Measurements from ENCODE around the gene IFITM2.
"Not testable (repeated sequence)": the region's sequence is repeated elsewhere in the genome, so short reads cannot be mapped to it uniquely, and the experiment has no call there.

IFITM2 gene

GRCh38 chr11:308740-309665 is 1.4 kb downstream of the IFITM2 start:
- DNase-seq (ENCODE audit: low read depth in 3 of 3): not testable (repeated sequence)

DNA sequence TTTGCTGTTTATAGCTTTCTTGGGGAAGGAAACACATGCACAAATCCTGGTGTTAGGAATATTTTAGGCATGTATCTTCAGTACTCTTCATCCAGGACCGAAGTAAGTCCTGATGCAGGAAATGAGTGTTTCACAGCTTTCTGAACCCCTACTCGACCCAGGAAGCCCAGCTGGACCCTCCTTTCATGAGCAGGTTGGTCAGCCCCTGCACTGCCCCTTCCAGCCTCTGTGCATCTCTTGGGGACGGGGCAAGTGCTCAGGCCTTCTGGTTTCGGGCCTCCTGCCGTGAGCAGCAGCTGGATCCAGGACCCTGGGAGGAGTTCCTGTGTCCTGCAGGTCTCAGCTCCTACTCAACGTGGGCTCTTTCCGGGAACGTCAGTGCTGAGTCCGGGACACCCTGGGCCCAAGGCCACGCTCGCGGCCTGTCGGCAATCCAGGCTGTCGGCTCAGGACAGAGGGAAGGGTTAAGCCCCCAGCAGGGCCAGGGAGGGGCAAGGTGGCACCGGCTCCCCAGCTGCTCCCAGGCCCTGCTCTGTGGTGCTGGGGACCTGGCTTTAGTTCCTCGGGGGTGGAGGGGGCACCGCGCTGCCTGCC is 2.5 kb downstream of the IFITM2 start:
- not testable (repeated sequence) for DNase-seq (ENCODE audit: low read depth in 3 of 3)

DNA sequence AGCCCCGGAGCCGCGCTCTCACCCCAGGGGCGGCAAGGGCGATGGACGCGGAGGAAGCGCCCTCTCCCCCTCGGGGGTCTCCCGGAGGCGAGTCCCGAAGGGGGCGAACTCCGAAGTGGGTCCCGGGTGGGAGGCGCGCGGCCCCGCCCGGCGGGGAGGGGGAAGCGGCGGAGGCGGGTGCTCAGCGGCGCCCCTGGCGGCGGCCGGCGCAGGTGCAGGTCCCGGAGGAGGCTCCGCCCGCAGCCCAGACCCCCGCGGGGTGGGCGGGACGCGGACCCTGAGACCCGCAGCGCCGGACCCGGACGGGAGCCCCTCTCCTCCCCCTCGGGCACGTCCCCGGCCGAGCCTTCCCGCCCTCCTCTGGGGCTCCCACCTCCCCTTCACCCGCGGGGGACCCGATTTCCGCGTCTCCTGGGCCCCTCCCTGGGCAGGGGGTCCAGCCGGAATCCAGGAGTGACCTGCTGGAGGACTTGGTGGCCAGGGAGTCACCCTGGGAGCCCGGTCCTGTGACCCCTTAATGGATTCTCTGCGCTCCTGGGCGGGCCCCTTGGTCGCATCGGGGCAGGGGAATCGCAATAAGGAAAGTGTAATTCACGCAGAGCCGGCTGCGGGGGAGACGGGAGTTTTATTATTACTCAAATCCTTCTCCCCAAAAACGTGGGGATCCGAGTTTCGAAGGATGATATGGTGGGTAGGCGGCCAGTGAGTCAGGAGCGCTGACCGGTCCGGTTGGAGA is 3.6 kb downstream of the IFITM2 start:
- DNase-seq (ENCODE audit: low read depth in 3 of 3): not testable (repeated sequence)

GRCh38 chr11:312092-312816 is 4.6 kb downstream of the IFITM2 start:
- DNase-seq (ENCODE audit: low read depth in 3 of 3): no peak

- no peak for DNase-seq (ENCODE audit: low read depth in 3 of 3)
Observed at GRCh38 chr11:313304-313786, 5.7 kb downstream of the IFITM2 start.

DNA sequence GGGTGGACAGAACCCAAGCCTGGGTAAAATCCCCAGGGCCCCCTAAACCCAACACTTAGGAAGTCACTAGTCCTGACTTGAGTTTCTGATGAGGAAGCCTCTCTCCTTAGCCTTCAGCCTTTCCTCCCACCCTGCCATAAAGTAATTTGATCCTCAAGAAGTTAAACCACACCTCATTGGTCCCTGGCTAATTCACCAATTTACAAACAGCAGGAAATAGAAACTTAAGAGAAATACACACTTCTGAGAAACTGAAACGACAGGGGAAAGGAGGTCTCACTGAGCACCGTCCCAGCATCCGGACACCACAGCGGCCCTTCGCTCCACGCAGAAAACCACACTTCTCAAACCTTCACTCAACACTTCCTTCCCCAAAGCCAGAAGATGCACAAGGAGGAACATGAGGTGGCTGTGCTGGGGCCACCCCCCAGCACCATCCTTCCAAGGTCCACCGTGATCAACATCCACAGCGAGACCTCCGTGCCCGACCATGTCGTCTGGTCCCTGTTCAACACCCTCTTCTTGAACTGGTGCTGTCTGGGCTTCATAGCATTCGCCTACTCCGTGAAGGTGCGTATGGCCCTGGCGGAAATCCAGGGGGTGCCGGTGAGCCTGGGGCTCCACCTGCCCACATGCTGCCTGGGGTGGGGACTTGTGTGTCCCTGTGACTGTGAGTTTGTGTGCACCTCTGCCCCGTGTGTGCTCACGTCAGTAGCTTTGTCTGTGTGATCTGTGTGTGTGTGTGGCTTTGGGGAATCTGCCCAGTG is 6.4 kb downstream of the IFITM2 start, which contains the start of gene IFITM1:
Gene IFITM1 (plus strand): TSS at position 254 of the 767 bp plus-strand sequence. CDS start 131 bp downstream, at position 385.
- DNase-seq (ENCODE audit: low read depth in 3 of 3): no peak

DNA sequence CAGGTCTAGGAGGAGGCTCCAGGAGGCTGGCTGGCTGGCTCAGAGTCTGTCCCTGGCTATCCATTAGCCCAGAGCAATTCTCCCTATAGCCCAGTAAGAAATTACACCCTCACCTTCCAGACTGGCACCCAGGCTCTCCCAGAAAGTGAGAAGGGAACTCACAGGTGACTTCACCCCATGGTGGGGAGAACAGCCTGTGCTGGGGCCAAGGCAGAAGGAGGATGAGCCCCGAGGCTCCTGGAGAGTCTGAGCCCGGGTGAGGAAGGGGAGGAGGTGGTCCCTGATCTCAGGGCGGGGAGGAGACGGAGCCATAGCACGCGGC is 6.9 kb downstream of the IFITM2 start:
- DNase-seq (ENCODE audit: low read depth in 3 of 3): not testable (repeated sequence)

GRCh38 chr11:315051-315481 is 7.5 kb downstream of the IFITM2 start:
- DNase-seq (ENCODE audit: low read depth in 3 of 3): no peak

DNA sequence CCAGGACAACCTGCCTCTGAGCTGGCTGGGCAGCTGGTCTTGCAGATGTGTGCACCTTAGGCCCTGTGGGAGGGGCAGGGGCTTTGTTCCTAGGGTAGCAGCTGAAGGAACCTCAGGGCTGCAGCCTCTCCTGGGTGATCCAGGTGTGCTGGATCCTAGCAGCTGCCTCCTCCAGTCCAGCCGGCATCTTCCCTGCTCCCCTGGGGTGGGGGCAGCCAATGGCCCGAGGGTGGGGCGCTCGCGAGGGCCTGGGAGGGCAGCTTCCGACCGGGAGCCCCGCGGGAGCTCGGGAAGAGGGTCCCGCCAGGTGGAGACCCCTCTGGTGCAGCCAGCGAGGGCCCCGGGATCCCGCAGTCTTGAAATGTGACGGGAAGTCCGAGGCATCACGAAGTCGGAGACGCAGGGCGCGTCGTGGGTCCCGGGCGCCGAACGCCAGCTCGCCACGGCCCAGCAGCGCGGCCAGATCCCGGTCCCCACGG is 7.9 kb downstream of the IFITM2 start:
- no peak for DNase-seq (ENCODE audit: low read depth in 3 of 3)

- DNase-seq (ENCODE audit: low read depth in 3 of 3): no peak
Observed at GRCh38 chr11:316031-316701, 8.6 kb downstream of the IFITM2 start.

DNA sequence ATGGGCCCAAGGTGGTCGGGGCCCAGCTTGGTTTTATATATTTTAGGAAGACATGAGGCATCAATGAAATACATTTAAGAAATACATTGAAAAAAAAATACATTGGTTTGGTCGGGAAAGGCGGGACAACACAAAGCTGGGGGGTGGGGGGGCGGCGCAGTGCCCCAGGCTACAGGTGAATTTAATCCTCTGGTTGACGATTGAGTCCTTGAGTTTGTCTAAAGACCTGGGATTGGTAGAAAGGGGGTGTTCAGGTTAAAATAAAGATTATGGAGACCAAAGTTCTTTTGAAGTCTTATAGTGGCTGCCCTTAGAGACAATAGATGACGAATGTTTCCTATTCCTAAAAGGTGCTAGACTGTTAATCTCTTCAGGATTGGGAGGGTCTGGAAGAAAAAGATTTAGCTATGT is 9.3 kb downstream of the IFITM2 start:
- DNase-seq (ENCODE audit: low read depth in 3 of 3): no peak

- not testable (repeated sequence) for DNase-seq (ENCODE audit: low read depth in 3 of 3)
Observed at GRCh38 chr11:317668-318404, 10.2 kb downstream of the IFITM2 start.

DNA sequence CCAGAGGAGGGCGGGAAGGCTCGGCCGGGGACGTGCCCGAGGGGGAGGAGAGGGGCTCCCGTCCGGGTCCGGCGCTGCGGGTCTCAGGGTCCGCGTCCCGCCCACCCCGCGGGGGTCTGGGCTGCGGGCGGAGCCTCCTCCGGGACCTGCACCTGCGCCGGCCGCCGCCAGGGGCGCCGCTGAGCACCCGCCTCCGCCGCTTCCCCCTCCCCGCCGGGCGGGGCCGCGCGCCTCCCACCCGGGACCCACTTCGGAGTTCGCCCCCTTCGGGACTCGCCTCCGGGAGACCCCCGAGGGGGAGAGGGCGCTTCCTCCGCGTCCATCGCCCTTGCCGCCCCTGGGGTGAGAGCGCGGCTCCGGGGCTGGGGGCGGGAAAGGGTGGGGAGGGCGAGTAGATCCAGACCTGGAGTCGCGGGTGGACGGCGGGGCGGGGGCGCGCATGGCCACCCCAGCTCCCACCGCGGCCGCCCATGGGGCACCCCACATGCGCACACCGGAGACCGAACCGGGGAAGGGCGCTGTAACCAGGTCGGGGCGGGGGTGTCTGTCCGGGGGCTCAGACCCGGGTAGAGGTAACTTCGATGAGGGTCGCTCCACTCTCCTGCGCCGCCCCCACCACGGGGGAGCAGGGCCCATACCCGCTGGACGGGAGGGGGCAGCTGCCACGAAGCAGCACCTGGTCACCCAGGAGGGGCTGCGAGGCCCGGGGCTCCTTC is 10.9 kb downstream of the IFITM2 start:
- DNase-seq (ENCODE audit: low read depth in 3 of 3): not testable (repeated sequence)

DNA sequence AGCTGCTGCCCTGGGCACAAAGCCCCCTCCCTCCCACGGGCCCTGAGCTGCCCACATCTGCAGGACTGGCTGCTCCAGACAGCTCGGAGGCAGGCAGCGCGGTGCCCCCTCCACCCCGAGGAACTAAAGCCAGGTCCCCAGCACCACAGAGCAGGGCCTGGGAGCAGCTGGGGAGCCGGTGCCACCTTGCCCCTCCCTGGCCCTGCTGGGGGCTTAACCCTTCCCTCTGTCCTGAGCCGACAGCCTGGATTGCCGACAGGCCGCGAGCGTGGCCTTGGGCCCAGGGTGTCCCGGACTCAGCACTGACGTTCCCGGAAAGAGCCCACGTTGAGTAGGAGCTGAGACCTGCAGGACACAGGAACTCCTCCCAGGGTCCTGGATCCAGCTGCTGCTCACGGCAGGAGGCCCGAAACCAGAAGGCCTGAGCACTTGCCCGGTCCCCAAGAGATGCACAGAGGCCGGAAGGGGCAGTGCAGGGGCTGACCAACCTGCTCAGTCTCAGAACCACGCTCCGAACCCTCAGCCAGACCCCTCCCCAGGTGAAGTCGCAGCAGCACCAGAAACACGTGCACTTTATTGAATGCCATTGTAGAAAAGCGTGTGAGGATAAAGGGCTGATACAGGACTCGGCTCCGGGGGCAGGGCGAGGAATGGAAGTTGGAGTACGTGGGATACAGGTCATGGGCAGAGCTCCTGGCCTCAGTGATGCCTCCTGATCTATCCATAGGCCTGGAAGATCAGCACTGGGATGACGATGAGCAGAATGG is 11.7 kb downstream of the IFITM2 start:
- DNase-seq (ENCODE audit: low read depth in 3 of 3): not testable (repeated sequence)

DNA sequence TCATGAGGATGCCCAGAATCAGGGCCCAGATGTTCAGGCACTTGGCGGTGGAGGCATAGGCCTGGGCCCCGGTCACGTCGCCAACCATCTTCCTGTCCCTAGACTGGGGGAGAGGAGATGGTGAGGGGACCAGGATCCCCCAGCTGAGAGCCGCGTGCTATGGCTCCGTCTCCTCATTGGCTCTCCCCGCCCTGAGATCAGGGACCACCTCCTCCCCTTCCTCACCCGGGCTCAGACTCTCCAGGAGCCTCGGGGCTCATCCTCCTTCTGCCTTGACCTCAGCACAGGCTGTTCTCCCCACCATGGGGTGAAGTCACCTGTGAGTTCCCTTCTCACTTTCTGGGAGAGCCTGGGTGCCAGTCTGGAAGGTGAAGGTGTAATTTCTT is 12.3 kb downstream of the IFITM2 start:
- DNase-seq (ENCODE audit: low read depth in 3 of 3): not testable (repeated sequence)

- no peak for DNase-seq (ENCODE audit: low read depth in 3 of 3)
Observed at GRCh38 chr11:324156-324555, 16.5 kb downstream of the IFITM2 start.

DNA sequence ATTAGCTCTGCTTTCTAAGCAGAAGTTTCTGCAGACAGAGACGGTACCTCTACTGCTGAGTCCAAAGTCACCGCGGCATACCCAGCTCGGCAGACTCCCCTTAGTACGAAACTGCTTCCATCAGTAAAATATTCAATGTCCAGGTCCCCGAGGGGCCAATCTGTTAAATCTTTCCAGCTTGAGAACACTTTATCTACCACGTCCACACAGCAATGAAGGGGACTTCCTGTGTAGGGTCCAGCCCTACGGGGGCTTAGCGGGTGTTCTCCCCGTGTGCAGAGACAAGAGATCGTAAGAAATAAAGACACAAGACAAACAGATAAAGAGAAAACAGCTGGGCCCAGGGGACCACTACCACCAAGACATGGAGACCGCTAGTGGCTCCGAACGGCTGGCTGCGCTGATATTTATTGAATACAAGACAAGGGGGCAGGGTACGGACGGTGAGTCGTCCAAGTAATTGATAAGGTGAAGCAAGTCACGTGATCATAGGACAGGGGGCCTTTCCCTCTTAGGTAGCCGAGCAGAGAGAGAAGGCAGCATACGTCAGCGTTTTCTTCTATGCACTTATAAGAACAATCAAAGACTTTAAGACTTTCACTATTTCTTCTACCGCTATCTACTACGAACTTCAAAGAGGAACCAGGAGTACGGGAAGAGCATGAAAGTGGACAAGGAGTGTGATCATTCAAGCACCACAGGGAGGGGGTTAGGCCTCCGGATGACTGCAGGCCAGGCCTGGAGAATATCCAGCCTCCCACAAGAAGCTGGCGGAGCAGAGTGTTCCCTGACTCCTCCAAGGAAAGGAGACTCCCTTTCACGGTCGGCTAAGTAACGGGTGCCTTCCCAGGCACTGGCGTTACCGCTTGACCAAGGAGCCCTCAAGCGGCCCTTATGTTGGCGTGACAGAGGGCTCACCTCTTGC is 17.2 kb downstream of the IFITM2 start:
- DNase-seq (ENCODE audit: low read depth in 3 of 3): not testable (repeated sequence)

Data from stimulated activated CD4-positive, alpha-beta T cell treated with anti-CD3 and anti-CD28 coated beads, TNF-alpha, amount 100 ng/mL, for 48 hours (primary cell).